ENCODE results near the gene IFT27.

IFT27 gene

DNA sequence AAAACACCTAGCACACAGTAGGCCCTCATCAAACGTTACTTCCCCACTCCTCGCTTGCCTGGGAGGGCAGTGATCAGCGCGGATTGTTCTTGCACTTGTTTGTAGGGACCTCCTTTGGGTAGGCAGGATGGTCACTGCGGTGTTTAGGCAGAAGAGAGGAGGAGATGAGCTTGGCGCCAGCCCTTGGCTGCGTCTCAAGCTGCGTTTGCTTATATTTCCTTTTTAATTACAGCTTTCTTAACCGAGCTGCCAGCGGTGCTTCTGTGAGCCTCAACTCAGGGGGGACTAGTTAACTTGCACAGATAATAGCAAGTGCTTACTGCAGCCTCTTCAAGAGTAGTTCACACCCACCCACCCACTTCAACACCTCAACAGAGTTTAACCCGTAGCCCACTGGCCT, 15.1 kb downstream of the IFT27 start:
- Histone ChIP-seq H3K27ac (replicated peaks) (no peak overlapping the region), H3K4me3 (replicated peaks; ENCODE audit: insufficient read depth, low read length) (no peak overlapping the region), H3K27me3 (ENCODE audit: insufficient read depth, poor library complexity, severe bottlenecking) (no peaks in the 10 kb centered on the region)
- no peak for DNase-seq (ENCODE audit: low read depth in 1 of 2, low spot score in 1 of 2)
- TF ChIP-seq, protein P1, sequence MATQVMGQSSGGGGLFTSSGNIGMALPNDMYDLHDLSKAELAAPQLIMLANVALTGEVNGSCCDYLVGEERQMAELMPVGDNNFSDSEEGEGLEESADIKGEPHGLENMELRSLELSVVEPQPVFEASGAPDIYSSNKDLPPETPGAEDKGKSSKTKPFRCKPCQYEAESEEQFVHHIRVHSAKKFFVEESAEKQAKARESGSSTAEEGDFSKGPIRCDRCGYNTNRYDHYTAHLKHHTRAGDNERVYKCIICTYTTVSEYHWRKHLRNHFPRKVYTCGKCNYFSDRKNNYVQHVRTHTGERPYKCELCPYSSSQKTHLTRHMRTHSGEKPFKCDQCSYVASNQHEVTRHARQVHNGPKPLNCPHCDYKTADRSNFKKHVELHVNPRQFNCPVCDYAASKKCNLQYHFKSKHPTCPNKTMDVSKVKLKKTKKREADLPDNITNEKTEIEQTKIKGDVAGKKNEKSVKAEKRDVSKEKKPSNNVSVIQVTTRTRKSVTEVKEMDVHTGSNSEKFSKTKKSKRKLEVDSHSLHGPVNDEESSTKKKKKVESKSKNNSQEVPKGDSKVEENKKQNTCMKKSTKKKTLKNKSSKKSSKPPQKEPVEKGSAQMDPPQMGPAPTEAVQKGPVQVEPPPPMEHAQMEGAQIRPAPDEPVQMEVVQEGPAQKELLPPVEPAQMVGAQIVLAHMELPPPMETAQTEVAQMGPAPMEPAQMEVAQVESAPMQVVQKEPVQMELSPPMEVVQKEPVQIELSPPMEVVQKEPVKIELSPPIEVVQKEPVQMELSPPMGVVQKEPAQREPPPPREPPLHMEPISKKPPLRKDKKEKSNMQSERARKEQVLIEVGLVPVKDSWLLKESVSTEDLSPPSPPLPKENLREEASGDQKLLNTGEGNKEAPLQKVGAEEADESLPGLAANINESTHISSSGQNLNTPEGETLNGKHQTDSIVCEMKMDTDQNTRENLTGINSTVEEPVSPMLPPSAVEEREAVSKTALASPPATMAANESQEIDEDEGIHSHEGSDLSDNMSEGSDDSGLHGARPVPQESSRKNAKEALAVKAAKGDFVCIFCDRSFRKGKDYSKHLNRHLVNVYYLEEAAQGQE (IDR thresholded peaks at IDR 0.05; ENCODE audit: insufficient replicate concordance, low read depth): no peak
- TF ChIP-seq GABPA (IDR thresholded peaks at IDR 0.05; ENCODE audit: low read depth) (no peak), SPI1 (IDR thresholded peaks at IDR 0.05; ENCODE audit: borderline replicate concordance, low read depth) (no peak), POLR2AphosphoS5 (IDR thresholded peaks at IDR 0.05; ENCODE audit: low read depth) (no peak)
- TF ChIP-seq, protein P2, sequence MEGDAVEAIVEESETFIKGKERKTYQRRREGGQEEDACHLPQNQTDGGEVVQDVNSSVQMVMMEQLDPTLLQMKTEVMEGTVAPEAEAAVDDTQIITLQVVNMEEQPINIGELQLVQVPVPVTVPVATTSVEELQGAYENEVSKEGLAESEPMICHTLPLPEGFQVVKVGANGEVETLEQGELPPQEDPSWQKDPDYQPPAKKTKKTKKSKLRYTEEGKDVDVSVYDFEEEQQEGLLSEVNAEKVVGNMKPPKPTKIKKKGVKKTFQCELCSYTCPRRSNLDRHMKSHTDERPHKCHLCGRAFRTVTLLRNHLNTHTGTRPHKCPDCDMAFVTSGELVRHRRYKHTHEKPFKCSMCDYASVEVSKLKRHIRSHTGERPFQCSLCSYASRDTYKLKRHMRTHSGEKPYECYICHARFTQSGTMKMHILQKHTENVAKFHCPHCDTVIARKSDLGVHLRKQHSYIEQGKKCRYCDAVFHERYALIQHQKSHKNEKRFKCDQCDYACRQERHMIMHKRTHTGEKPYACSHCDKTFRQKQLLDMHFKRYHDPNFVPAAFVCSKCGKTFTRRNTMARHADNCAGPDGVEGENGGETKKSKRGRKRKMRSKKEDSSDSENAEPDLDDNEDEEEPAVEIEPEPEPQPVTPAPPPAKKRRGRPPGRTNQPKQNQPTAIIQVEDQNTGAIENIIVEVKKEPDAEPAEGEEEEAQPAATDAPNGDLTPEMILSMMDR (IDR thresholded peaks at IDR 0.05; ENCODE audit: insufficient read depth, low read length): no peak

GRCh38 chr22:36759481-36760159, 16.3 kb downstream of the IFT27 start:
- no peak for DNase-seq (ENCODE audit: low read depth in 1 of 2, low spot score in 1 of 2)
- no peak overlapping the region for H3K27ac ChIP-seq (replicated peaks)
- H3K27me3 ChIP-seq (ENCODE audit: insufficient read depth, poor library complexity, severe bottlenecking): no peaks in the 10 kb centered on the region
- no peak for TF ChIP-seq GABPA (IDR thresholded peaks at IDR 0.05; ENCODE audit: low read depth)
- no peak for TF ChIP-seq SPI1 (IDR thresholded peaks at IDR 0.05; ENCODE audit: borderline replicate concordance, low read depth)
- TF ChIP-seq, protein P1 (IDR thresholded peaks at IDR 0.05; ENCODE audit: insufficient replicate concordance, low read depth): no peak
- TF ChIP-seq, protein P2 (IDR thresholded peaks at IDR 0.05; ENCODE audit: insufficient read depth, low read length): no peak
- no peak for TF ChIP-seq POLR2AphosphoS5 (IDR thresholded peaks at IDR 0.05; ENCODE audit: low read depth)
- no peak overlapping the region for H3K4me3 ChIP-seq (replicated peaks; ENCODE audit: insufficient read depth, low read length)

DNA sequence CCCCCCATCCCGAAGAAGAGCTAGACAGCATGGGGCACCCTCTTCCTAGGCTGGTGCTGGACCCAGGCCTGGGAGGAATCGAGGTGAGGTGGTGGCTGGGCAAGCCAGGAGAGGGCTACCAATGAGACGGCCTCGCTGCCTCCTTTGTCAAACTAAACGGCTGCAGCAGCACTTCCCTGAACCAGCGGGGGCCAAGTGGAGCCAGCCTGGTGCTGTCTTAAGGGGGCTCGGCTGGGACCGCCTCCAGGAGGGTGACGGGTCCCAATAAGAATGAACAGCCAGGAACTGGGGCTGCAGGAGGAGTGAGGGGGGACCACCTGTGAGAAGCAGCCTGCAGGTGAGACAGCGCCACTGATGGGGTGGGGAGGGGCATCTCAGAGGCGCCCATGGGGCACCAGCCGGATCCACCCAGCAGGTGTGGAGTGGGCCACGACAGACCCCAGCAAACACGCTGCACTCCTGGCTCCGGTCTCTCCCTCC, 17.1 kb downstream of the IFT27 start:
- no peaks in the 10 kb centered on the region for H3K27me3 ChIP-seq (ENCODE audit: insufficient read depth, poor library complexity, severe bottlenecking)
- DNase-seq (ENCODE audit: low read depth in 1 of 2, low spot score in 1 of 2): no peak

More for the DNA sequence above, 17.1 kb downstream of the IFT27 start:
- Histone ChIP-seq H3K4me3 (replicated peaks; ENCODE audit: insufficient read depth, low read length) (no peak overlapping the region), H3K27ac (replicated peaks) (no peak overlapping the region)
- TF ChIP-seq, protein P2 (IDR thresholded peaks at IDR 0.05; ENCODE audit: insufficient read depth, low read length): no peak
- TF ChIP-seq POLR2AphosphoS5 (IDR thresholded peaks at IDR 0.05; ENCODE audit: low read depth): no peak
- TF ChIP-seq, protein P1 (IDR thresholded peaks at IDR 0.05; ENCODE audit: insufficient replicate concordance, low read depth): no peak
- TF ChIP-seq SPI1 (IDR thresholded peaks at IDR 0.05; ENCODE audit: borderline replicate concordance, low read depth): no peak
- no peak for TF ChIP-seq GABPA (IDR thresholded peaks at IDR 0.05; ENCODE audit: low read depth)

Measured in HL-60 (cell line).